Measurements from ENCODE around the gene ANKUB1.

ANKUB1 gene

DNA sequence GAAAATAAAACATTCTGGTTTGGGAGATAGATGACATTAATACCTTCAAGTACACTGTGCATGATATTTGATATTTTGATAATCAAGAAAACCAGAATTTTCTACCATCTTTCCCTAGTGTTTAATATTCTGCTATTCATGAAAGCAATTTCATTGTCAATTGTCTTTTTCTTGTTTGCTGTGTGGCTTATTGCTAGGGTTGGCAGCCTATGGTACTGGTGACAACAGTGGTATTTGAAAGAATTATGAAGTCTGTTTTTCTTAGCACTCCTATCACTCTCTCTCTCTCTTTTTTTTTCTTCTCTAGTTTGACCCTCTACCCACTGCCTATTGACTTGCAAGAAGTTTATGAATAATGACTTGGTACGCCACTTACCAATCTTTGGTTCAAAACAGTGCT, 36.0 kb upstream of the ANKUB1 start:
- TF ChIP-seq, protein P1, sequence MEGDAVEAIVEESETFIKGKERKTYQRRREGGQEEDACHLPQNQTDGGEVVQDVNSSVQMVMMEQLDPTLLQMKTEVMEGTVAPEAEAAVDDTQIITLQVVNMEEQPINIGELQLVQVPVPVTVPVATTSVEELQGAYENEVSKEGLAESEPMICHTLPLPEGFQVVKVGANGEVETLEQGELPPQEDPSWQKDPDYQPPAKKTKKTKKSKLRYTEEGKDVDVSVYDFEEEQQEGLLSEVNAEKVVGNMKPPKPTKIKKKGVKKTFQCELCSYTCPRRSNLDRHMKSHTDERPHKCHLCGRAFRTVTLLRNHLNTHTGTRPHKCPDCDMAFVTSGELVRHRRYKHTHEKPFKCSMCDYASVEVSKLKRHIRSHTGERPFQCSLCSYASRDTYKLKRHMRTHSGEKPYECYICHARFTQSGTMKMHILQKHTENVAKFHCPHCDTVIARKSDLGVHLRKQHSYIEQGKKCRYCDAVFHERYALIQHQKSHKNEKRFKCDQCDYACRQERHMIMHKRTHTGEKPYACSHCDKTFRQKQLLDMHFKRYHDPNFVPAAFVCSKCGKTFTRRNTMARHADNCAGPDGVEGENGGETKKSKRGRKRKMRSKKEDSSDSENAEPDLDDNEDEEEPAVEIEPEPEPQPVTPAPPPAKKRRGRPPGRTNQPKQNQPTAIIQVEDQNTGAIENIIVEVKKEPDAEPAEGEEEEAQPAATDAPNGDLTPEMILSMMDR (IDR thresholded peaks at IDR 0.05; ENCODE audit: insufficient read depth, missing control alignments), result no peak
- no peak for DNase-seq (ENCODE audit: insufficient read length, low spot score)
- no peak for FAIRE-seq

DNA sequence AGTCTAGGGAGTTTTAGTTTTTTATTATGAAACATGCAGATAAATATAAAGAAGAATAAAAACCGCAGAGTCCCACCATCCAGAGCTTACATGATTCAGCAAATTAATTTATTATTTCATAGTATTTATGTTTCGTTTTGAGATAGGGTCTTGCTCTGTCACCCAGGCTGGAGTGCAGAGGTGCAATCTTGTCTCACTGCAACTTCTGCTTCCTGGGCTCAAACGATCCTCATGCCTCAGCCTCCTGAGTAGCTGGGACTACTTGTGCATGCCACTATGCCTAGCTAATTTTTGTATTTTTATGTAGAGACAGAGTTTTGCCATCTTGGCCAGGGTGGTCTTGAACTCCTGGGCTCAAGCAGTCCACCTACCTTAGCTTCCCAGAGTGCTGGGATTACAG, 34.3 kb upstream of the ANKUB1 start:
- FAIRE-seq, result no peak
- TF ChIP-seq, protein P1 (IDR thresholded peaks at IDR 0.05; ENCODE audit: insufficient read depth, missing control alignments), result no peak

DNA sequence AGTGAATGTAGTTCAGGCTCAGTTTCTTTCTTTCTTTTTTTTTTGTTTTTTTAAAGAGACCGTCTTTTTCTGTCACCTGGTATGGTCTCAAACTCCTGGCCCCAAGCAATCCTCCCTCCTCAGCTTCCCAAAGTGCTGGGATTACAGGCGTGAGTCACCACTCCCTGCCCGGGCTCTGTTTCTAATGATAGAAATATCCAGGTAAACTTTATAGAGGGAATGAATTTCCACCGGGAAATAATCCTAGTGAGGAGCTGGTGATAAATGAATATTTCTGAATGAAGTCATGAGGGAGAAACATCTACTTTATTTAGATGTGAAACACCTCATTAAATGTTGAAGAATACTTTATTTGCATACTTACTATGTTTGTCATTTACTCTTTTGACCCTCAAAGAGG, 27.8 kb upstream of the ANKUB1 start:
- FAIRE-seq (no peak), DNase-seq (ENCODE audit: insufficient read length, low spot score) (no peak)
- TF ChIP-seq, protein P1 (IDR thresholded peaks at IDR 0.05; ENCODE audit: insufficient read depth, missing control alignments), result no peak

More for the DNA sequence above, 34.3 kb upstream of the ANKUB1 start:
- no peak for DNase-seq (ENCODE audit: insufficient read length, low spot score)

DNA sequence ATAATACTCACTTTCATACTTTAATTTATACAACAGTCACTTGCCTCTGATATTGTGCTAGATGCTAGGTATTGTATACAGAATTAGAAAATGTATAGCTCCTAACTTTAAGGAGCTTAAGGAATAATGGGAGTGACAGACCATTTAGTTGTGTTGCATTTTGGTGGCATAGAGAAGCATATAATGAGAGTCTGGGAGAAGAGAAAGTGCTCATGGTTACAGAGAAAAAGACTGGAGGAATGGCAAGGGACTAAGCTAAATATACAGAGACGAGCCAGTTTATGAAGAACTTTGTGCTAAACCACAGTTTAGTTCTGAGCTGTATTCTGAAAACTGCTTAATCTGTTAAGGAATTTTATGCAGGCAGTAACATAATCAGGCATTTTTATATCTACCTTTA, 27.1 kb upstream of the ANKUB1 start:
- no peak for FAIRE-seq
- TF ChIP-seq, protein P1 (IDR thresholded peaks at IDR 0.05; ENCODE audit: insufficient read depth, missing control alignments), result no peak
- DNase-seq (ENCODE audit: insufficient read length, low spot score), result no peak

DNA sequence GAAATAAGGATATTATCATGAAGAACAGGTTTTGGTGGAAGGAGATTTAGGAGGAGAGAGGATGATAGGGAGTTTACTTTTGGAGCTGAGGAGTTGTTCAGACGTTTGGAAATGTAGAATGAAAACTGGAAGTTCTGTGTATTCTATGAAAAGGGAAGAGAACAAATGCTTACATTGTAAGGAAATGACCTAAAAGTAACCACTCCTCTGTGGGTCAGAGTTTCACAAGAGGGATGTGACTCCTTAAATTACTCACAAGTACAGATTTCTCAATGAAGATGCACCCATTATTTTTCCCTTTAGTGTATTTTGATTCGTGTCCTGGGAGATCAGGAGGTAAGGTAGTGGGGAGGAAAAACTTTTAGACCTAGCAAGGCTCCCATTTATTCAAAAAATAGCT, 24.6 kb upstream of the ANKUB1 start:
- no peak for DNase-seq (ENCODE audit: insufficient read length, low spot score)
- TF ChIP-seq, protein P1 (IDR thresholded peaks at IDR 0.05; ENCODE audit: insufficient read depth, missing control alignments), result no peak
- no peak for FAIRE-seq

DNA sequence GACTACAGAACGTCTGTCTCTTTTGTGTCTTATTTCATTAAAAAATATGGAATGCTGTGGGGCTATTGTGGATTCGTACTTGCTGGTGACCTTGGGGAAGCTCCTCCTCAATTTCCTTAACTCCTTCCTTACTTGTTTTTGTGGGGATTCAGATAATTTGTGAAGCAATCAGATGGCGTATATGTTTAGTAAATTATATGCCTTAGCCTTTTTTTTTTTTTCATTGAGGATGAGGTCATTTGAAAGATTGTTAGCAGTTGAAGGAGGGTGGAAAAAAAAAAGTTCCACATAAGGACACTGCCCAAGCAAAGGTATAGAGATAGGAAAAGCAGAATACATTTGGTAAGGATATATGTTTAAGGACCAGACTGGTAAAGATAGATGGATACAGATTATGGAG, 24.0 kb upstream of the ANKUB1 start:
- TF ChIP-seq, protein P1 (IDR thresholded peaks at IDR 0.05; ENCODE audit: insufficient read depth, missing control alignments), result no peak
- DNase-seq (ENCODE audit: insufficient read length, low spot score), result no peak
- no peak for FAIRE-seq

DNA sequence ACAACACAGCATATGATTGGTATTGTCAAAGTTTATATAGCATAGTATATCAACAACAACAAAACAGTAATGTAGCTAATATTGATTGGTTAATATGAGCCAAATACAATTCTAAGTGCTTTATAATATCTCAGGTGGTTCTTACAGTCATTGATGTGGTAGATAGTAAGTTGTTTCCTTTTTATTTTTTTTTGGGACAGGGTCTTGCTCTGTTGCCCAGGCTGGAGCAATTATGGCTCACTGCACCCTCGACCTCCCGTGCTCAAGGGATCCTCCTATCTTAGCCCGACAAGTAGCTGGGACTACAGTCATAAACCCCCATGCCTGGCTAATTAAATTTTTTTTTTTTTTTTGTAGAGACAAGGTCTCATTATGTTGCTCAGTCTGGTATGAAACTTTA, 23.4 kb upstream of the ANKUB1 start:
- DNase-seq (ENCODE audit: insufficient read length, low spot score) (no peak), FAIRE-seq (no peak)
- TF ChIP-seq, protein P1 (IDR thresholded peaks at IDR 0.05; ENCODE audit: insufficient read depth, missing control alignments), result no peak
